ENCODE data around the gene PPP1R8. TPM values are rescaled to one million over a fixed set of nuclear protein-coding genes. Genes with fewer than 3 reads are reported as not detected.

PPP1R8 gene
- polyA plus RNA-seq, 1 experiment = 52.7 TPM

DNA sequence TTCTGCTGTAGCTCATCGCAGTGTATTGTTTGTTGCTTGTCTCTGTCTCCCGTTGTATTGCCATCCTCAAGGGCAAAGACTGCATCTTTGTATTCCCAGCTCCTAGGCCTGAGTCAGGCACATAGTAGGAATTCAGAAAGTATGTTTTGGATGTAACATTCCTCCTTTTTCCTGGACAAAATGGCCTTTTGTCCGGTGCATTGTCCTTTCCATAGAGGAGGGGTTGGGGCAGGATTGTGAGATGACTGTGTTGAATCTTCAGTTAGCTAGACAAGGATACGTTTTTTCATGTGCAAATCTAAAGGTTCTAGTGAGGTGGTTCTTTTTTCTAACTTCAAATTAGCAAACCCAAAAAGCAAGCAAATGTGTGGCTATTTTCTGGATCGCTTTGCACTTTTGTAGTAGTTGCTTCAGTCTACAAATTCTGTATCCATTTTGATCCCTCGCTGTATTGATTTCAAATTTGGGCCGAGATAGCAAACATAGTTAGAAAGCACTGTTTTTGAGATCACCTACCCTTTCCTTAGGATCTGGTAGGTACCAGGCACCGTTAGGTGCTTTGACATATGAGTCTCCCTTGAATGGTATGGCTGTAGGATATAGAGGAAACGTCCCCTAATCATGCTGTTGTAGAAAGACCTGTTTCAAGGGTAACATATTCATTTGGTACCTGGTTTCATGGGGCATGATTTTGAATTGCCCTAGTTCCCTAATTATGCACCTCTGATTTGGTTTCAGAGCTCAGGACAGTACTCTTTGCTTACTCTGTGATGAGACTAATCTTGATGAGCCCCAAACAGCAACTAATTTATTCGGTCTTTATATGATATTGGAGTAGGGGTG, 1.2 kb downstream of the PPP1R8 start:
- Histone ChIP-seq H3K27ac (ENCODE audit: low read depth, low read length) (peak overlapping the region; percentile 11), H3K4me3 (ENCODE audit: low read depth, low read length) (peak overlapping the region; percentile 93), H3K27me3 (ENCODE audit: control insufficient read depth, insufficient read depth, low read length) (no peaks in the 10 kb centered on the region), H3K9me3 (ENCODE audit: control insufficient read depth, insufficient read depth, low read length) (peaks cover 6% of the 10 kb centered on the region; the same call in 1 of the 2 replicates)
- ChIA-PET CTCF (interaction anchor here (0.6 kb wide), 2 partner anchors 192 to 903 kb away, joined by 3 to 5 read pairs; no protein-coding TSS in a partner anchor), POLR2A (interaction anchor here (0.6 to 1.9 kb wide), 3 partner anchors 26 to 59 kb away, joined by 3 to 27 read pairs (median 4); partner anchors contain the start of gene STX12)
- TF ChIP-seq, protein P1, sequence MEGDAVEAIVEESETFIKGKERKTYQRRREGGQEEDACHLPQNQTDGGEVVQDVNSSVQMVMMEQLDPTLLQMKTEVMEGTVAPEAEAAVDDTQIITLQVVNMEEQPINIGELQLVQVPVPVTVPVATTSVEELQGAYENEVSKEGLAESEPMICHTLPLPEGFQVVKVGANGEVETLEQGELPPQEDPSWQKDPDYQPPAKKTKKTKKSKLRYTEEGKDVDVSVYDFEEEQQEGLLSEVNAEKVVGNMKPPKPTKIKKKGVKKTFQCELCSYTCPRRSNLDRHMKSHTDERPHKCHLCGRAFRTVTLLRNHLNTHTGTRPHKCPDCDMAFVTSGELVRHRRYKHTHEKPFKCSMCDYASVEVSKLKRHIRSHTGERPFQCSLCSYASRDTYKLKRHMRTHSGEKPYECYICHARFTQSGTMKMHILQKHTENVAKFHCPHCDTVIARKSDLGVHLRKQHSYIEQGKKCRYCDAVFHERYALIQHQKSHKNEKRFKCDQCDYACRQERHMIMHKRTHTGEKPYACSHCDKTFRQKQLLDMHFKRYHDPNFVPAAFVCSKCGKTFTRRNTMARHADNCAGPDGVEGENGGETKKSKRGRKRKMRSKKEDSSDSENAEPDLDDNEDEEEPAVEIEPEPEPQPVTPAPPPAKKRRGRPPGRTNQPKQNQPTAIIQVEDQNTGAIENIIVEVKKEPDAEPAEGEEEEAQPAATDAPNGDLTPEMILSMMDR (IDR thresholded peaks at IDR 0.05; ENCODE audit: low read depth, low read length) = no peak
- DNase-seq (ENCODE audit: low read depth, low spot score) = no peak

DNA sequence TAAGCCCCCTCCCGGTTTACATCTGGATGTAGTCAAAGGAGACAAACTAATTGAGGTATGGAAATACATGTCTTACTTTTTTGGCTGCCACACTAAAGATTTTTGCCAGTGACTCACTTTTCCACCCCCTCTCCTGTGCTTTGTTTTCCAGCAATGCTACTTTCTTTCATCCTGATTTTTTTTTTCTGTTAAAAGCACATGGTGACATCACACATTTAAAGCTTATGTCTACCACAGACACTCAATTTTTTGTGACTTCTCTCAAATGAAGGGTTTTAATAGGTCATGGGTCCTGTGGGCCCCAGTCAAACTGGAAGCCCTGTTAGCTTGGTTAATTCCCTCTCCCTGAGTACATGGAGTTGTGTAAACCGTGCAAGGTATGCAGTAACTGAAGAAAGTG, 2.2 kb downstream of the PPP1R8 start:
- H3K27me3 ChIP-seq (ENCODE audit: control insufficient read depth, insufficient read depth, low read length) = no peaks in the 10 kb centered on the region
- TF ChIP-seq, protein P1 (IDR thresholded peaks at IDR 0.05; ENCODE audit: low read depth, low read length) = no peak
- peaks cover 6% of the 10 kb centered on the region; the same call in 1 of the 2 replicates for H3K9me3 ChIP-seq (ENCODE audit: control insufficient read depth, insufficient read depth, low read length)
- CTCF ChIA-PET = interaction anchor here (0.9 kb wide), 1 partner anchor 107 kb away, joined by 3 read pairs; no protein-coding TSS in a partner anchor
- H3K27ac ChIP-seq (ENCODE audit: low read depth, low read length) = no peak overlapping the region
- no peak for DNase-seq (ENCODE audit: low read depth, low spot score)
- no peak overlapping the region for H3K4me3 ChIP-seq (ENCODE audit: low read depth, low read length)
- POLR2A ChIA-PET = interaction anchor here (0.6 kb wide), 1 partner anchor 427 kb away, joined by 3 read pairs; no protein-coding TSS in a partner anchor

DNA sequence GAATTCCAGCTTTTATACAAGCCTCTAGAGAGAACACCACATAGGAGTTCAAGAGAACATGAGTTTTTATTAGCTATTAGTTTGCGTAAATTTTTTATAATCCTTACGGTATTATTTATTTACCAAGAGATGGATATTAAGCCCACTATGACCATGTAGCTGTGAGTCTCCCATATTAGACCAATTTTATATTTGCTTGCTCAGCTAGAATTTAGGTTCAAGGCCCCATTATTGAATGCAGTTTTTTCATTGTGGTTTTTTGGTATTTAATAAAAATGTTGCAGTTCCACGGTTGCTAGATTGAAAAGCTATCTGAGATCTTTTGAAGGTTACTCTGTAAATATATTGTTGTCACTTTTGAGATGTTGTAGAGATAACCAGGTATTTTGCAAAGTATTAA, 2.9 kb downstream of the PPP1R8 start:
- no peak for DNase-seq (ENCODE audit: low read depth, low spot score)
- Histone ChIP-seq H3K9me3 (ENCODE audit: control insufficient read depth, insufficient read depth, low read length) (peaks cover 6% of the 10 kb centered on the region; the same call in 1 of the 2 replicates), H3K4me3 (ENCODE audit: low read depth, low read length) (no peak overlapping the region), H3K27ac (ENCODE audit: low read depth, low read length) (no peak overlapping the region), H3K27me3 (ENCODE audit: control insufficient read depth, insufficient read depth, low read length) (no peaks in the 10 kb centered on the region)
- ChIA-PET POLR2A (interaction anchor here (0.6 kb wide), 1 partner anchor 426 kb away, joined by 3 read pairs; no protein-coding TSS in a partner anchor), CTCF (interaction anchor here (0.9 to 1.0 kb wide), 2 partner anchors 17 to 108 kb away, joined by 3 read pairs; no protein-coding TSS in a partner anchor)
- TF ChIP-seq, protein P1 (IDR thresholded peaks at IDR 0.05; ENCODE audit: low read depth, low read length) = no peak

DNA sequence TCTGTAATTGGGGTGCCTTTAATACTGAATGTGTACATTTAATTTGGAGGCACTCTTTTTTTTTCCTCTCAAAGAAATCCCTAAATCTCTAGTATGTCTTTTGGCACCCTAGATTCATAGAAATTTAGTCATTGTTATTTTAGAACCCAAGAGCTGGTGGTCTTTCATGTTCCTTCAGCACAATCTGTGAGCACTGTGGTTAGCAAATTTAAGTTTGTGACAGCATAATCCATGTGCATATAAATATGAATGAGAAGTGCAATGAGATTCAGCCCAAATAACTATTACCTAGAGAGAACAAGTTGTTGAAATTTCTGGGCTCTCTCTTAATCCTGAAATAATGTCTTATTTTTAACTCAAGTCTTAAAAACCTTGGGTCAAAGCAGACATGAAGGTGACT, 4.5 kb downstream of the PPP1R8 start:
- no peak overlapping the region for H3K4me3 ChIP-seq (ENCODE audit: low read depth, low read length)
- TF ChIP-seq, protein P1 (IDR thresholded peaks at IDR 0.05; ENCODE audit: low read depth, low read length) = no peak
- POLR2A ChIA-PET = no interaction called here
- H3K27me3 ChIP-seq (ENCODE audit: control insufficient read depth, insufficient read depth, low read length) = no peaks in the 10 kb centered on the region
- CTCF ChIA-PET = no interaction called here
- no peak overlapping the region for H3K27ac ChIP-seq (ENCODE audit: low read depth, low read length)
- no peak for DNase-seq (ENCODE audit: low read depth, low spot score)
- peaks cover 6% of the 10 kb centered on the region; the same call in 1 of the 2 replicates for H3K9me3 ChIP-seq (ENCODE audit: control insufficient read depth, insufficient read depth, low read length)

DNA sequence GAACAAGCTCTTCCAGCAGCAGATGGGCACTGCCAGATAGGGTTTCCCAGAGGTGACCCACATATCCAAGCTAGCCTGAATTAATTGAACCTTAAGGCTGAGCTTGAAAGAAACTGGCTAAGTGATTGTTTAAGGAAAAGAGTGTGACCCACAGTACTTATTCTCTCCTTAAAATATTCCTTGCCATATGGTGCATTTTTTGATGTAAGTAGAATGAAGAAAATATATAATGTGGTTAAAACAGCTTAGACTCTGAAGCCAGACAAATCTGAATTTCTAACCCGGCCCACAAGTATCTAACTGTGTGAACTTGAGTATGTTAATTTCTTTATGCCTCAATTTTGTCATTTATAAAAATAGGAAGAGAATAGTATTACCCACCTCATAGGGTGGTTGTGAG, 4.9 kb downstream of the PPP1R8 start:
- H3K4me3 ChIP-seq (ENCODE audit: low read depth, low read length) = no peak overlapping the region
- TF ChIP-seq, protein P1 (IDR thresholded peaks at IDR 0.05; ENCODE audit: low read depth, low read length) = no peak
- H3K27me3 ChIP-seq (ENCODE audit: control insufficient read depth, insufficient read depth, low read length) = no peaks in the 10 kb centered on the region
- POLR2A ChIA-PET = no interaction called here
- CTCF ChIA-PET = no interaction called here
- H3K27ac ChIP-seq (ENCODE audit: low read depth, low read length) = no peak overlapping the region
- DNase-seq (ENCODE audit: low read depth, low spot score) = no peak
- H3K9me3 ChIP-seq (ENCODE audit: control insufficient read depth, insufficient read depth, low read length) = peaks cover 6% of the 10 kb centered on the region; the same call in 1 of the 2 replicates

Measured in AG04450 (cell line).